HG02870 (cell line): Measurements from ENCODE around the gene ALLC.

Experiments used
- ATAC-seq: cut with Tn5 transposase; IDR thresholded peaks from one replicate; pipeline ENCODE4 v1.9.1; 2021; ENCODE audit warnings: mild to moderate bottlenecking, moderate library complexity; ENCODE audit not compliant: unreplicated experiment

ALLC gene

DNA sequence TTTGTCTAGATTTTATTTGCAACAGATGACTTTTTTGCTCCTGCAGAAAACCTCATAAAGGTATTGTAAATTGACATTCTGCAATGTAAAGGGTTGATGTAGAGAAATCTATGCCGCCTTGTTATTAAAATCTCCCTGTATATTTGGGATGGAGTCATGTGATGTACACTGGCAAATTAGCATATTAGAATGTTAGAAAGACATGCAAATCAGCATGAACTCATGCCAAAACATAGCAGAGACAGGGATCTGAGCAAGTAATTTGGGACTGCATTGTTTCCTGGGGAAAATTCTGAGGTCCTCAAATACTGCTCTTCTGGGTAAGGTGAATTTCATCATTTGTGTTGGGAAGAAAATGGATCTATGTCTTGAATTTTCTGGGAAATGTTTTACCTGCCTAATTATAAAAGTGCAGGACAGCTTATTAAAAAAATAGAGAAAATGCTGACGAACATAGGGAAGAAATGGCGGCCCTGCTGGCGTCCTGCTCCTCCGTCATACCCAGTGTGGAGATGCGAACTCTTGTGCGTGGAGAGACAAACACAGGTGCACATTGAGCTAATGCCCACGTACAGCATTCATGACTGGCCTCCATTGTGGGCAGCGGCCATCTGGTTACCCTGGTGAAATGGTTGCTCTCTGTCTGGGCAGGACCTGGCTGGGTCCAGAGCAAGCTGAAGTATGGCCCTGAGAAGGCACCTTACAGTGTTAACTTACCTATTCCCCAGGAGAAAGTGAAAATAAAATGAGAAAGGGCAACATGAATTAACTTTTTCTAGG is 16.3 kb downstream of the ALLC start:
- ATAC-seq, result no peak

DNA sequence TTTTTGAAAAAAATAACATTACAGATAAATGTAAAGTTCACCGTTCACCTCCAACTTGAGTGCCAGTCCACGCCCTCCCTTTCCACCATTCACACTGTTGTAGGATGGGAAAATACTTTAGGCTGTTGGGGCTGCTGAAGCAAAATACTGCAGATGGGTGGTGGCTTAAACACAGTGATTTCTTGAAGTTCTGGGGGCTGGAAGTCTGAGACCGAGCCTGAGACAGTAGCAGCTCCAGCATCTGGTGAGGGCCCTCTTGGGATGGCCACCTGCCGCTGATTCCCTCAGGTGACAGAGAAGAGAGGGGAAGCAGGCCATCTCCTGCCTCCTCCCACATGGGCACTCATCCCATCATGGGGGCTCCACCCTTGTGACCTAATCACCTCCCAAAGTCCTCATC is 17.7 kb downstream of the ALLC start:
- no peak for ATAC-seq

DNA sequence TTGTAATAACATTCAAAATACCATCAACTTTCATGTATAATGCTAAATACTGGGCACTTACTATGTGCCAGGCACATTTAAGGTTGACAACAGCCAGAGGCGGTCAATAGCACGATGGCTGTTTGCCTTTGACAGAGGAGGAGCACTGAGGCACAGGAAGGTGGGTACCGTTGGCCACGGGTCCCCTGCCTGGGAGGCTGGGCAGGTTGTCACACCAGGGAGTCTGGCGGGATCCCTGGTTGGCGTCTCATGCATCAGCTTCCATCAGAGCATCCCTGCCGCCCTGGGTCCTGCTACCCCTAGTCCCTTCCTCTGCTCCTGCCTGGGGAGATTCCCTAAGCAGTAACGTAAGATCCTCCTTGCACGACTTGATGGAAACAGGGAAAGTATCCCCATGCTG is 19.4 kb downstream of the ALLC start:
- no peak for ATAC-seq

DNA sequence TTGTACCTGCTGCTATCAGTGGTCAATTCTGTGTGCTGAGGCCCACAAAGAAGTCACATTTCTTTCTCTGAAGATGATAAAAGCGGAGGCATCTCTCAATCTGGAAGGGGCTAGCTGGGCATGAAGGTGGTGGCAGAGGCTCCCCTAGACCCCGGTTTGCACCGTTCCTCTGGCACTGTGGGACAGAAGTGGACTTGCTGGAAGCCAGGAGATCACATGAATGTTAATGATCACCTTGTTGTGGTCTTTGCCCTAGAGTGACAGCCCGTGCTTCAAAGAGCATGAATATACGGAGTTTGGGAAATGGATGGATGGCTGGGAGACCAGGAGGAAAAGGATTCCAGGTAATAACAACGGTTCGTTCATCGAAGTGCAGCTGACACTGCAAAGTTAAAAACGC is 20.2 kb downstream of the ALLC start:
- ATAC-seq, result no peak

DNA sequence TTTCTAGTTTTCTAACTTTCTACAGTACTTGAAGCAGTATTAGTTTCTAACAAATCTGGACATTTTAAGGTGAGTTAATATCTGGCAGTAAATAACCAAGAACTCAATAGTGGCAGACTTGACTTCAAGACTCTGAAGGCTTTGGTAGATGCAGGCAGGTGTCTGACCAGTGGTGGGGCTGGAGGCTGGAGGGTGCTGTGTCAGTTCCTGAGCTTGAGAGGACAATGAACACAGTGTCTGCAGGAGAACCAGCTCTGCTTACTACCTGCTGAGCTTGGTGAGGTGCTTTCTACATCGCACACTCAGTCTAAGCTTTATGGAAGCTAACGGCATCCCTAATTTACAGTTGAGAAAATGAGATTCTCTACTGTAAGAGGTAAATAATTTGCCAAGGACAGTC is 21.2 kb downstream of the ALLC start:
- ATAC-seq, result no peak

DNA sequence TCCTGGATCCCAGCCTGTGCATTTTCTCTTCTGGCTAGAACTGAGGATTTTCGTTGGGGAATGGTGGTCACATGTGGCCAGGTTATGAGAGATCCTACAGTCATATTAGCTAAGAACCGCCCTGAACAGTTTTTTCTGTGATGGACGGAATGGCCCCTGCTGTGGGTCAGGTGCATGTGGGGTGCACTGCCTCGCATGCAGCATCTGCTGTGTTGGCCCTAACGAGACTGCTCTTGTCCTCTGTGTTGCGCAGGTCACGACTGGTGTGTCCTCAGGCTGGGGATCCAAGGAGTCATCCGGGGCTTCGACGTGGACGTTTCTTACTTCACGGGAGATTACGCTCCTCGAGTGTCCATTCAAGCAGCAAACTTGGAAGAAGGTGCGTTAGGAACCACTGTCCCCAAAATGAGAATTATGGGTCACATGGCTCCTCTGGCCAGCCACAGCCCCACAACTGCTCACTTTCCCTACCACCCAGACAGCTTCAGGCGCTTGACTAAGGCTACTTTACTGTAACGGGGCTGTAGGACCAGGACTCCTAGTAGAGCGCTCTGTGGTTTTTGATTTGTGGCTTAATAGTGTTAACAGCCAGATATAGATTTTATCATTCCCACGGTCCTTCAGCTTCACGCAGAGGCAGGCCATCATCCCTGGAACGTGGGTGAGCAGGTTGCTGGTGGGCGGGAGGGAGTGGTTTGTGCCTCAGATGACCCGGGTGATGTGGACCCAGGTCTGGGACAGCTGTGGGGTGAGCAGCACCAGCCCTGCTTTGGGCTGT is 21.8 kb downstream of the ALLC start:
- ATAC-seq, result no peak

DNA sequence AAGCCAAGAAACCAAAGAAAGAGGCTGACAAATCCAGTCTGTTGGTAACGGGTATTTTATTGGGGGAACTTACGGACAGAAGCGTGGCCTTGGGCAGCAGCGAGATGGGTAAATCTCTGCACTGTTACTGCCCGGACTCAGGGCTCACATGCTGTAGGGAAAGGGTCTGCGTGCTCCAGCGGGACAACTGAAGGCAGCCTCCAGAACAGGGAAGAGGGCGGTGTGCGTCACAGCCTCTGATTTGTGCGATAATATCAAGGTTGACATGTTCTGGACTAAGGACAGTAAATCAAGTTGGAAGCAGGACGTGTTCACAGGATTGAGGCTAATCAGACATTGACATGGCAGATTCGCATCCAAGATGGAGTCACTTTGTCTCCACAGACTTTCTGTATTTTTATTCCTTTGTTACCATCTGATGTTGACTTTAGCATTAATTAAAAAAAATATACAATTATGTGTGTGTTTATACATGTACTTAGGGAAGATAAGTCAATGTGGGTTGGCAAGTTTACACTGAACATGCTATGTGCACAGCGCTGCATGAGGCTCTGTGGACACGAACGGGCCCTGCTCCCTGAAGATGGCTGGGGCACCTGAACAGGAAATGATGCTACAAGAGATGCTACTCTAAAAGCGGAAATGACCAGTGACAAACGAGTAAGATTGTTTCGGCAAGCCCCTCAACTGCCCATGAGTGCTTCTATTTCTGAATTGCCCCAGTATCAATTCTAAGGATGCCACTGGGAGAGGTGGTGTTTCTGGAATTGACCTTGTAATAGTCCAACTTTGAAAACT is 22.7 kb downstream of the ALLC start:
- ATAC-seq, result no peak

DNA sequence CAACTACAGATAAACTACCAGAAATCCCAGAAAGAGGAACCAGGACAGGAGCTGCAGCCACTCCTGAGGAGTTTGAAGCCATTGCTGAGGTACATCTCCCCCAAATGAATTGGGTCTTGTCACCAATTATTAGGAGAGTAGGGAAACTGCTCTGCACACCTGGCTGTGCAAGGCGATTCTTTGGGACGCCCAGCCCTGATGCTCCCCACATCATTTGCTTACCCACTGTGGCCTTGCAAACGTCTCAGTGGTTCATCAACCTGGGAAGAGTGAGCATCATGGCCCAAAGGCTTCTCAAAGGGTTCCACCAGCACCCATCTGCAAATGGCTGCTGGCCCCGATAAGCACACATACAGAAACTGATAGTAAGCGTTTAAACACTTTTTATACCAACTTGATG is 23.6 kb downstream of the ALLC start:
- ATAC-seq, result no peak

DNA sequence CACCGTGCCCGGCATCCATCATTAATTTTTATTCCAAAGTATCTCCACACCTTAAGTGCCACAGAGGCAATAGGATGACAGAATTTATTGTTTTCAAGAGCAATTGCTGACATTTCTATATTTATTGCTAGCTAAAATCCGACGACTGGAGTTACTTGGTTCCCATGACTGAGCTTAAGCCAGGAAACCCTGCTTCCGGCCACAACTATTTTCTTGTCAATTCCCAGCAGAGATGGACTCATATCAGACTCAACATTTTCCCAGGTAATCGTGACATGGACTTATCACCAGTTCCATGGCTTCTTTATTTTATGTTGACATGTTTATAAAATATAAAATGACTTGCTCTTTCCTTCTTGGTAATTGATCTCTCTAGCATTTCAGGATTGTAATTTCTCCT is 24.8 kb downstream of the ALLC start:
- no peak for ATAC-seq

DNA sequence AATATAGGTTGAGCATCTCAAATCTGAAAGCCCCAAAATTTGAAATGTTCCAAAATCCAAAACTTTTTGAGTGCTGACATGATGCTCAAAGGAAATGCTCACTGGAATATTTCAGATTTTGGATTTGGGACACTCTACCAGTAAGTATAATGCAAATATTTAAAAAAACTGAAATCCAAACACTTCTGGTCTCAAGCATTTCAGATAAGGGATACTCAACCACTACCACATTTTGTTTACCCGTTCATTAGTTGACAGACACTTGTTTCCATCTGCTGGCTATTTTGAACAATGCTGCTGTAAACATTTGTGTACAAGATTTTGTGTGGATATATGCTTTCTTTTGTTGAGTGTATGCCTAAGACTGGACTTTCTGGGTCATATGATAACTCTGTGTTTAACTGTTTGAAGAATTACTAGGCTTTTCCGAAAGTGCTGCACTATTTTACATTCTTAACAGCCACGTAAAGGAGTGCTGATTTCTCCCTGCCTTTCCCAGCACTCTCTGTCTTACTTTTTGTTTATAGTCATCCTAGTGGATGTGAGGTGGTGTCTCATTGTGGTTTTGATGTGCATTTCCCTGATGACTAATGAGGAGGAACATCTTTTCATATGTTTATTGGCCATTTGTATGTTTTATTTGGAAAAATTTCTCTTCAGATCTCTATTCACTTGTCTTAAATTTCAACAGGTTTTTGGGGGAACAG is 25.9 kb downstream of the ALLC start:
- ATAC-seq, result no peak

DNA sequence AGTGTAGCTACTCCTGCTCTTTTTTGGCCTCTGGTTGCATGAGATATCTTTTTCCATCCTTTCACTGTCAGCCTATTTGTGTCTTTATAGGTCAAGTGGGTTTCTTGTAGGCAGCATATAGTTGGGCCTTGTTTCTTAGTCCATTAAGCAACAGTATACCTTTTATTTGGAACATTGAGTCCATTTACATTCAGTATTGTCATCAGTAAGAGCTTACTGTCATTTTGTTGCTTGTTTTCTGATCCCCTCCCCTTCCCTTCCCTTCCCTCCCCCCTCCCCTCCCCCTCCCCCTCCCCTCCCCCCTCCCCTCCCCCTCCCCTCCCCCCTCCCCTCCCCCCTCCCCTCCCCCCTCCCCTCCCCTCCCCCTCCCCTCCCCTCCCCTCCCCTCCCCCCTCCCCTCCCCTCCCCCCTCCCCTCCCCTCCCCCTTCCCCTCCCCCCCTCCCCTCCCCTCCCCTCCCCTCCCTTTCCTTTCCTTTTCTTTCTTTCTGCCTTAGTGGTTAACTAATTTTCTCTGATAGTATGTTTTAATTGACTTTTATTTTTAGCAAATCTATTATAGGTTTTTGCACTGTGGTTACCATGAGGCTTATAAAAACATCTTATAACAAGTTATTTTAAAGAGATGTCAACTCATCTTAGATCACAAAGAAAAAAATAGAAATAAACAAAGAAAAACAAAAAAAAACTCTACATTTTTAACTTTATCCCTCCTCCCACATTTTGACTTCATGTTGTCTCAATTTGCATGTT is 32.2 kb downstream of the ALLC start:
- ATAC-seq, result no peak

DNA sequence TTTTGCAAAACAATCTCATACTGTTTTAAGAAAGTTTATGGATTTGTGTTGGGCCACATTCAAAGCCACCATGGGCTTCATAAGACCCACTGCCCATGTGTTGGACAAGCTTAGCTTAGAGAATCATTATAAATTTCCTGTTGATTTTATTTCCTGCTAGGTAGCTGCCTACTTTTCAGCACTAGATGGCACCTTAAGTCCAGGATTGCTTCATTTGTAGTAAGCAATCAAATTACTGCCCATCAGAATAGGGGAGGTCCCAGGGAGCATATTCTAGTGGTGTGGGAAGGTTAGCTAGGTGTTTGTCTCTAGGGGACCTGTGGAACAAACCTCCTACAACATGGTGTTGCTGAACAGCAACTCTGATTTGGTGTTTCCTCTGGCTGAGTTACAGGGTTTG is 34.4 kb downstream of the ALLC start:
- ATAC-seq, result no peak

DNA sequence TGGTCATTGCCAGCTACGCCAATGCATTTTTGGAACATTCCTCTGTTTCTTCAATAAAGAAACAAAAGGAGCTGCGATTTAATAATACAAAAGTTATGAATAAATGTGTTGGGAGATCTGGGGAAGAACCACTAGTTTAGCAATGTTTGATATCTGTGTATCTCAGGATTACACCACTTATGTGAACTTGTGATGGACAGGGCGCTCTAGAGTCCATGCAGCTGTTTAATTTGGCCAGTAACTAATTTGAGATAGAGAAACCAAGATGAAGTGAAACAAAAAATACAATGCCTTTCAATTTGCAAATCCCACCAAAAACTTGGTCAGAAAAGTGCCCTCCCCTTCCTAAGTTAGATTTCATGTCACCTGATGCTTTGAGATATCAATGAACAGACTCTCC is 38.5 kb downstream of the ALLC start:
- ATAC-seq, result no peak

DNA sequence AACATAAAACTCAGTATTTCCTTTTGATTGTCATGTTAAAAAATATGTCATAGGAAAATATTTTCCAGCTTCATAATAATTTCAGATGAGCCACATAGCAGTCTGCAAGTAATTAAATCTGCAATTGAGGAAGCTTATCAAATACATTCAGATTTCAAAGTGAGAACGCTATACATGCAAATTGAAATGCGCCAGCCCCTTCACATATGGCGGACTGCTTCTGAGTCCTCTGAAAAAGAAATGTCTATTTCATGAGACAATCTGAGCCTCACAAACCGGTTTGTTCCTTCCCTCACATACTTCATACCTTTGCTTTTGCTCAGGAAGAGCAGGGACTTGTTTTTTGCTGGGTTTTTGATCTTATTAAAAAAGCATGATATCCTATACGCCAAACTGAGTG is 43.1 kb downstream of the ALLC start:
- no peak for ATAC-seq

DNA sequence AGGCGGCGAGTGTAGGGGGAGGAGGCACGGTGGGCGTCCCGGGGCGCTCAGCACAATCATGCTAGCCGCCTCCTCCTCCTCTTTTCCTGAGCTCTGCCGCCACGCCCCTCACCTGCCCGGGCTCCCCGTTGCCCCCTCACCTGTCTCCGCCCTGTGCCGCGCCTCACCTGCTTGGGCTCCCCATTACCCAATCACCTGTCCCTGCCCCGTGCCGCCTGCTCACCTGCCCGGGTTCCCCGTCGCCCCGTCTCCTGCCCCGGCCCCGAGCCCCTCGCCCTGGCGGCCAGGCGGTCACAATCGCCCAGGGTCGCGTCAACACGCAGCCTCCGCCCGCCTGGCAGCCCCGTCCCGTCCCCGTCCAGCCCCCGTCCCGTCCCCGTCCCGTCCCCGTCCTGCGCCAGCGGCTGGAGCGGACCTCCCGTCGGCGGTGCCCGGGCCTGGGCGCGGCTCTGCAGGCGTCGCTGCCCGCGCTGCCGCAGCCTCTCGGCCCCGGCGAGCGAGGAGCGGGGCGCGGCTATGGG is 45.3 kb downstream of the ALLC start, which contains the start of gene DCDC2C:
DCDC2C (plus strand) TSS at position 340 of the 521 bp plus-strand sequence; CDS start at position 517, 177 bp downstream.
- ATAC-seq, result no peak

DNA sequence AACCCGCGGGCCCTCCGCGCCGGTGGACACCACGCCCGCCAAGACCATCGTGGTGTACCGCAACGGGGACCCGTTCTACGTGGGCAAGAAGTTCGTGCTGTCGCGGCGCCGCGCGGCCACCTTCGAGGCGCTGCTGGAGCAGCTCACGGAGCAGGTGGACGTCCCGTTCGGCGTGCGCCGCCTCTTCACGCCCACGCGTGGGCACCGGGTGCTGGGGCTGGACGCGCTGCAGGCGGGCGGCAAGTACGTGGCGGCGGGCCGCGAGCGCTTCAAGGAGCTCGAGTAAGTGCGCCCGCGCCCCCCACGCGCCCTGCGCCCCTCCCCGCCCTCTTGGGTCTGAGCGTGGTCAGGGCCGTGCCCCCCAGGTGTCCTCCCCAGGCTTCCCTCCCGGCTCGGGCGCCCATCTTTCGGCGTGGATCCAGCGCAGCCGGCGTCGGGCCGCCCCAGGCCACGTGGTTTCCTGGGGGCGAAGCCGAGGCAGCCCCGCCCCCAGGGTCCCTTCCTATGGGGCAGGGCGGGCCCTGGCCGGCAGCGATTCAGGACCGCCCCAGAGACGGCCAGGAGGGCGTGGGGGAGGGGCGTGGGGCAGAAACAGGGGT is 45.9 kb downstream of the ALLC start:
- ATAC-seq, result no peak

DNA sequence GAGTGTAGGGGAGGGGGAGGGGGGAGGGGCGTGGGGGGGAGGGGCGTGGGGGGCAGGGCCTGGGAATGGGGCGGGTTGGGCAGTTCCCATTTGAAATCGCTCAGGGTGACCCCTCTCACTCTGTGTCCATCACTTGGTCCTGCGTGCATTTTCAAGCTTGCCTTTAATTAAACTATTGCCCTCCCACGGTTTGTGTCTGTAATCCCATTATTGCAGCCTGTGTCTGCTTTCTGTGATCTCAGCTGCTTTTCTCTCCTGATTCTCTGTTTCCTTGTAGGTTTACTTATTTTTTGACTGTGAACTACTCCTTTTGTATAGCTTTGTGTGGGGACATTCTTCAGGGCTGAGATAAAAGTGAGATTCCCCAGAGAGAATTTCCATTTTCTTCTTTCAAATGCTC is 46.7 kb downstream of the ALLC start:
- no peak for ATAC-seq

DNA sequence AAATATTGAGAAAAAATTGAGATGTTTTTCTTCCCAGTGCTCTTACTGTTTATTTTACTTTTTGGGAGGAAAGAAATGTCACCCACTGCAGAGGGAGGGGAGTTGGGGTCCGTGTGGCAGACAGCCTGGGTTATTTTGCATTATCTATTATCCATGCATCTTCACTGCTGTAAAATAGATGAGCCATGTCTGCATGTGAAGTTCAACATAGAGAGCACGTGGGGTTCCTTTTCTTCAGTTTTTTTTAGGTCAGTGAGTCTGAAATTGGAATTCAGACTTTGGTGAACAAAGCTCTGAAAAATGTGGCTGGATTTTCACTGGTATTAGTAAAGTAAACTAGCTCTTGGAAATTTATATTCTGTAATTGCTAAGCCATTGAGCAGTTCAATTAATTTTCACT is 47.8 kb downstream of the ALLC start:
- ATAC-seq, result no peak

DNA sequence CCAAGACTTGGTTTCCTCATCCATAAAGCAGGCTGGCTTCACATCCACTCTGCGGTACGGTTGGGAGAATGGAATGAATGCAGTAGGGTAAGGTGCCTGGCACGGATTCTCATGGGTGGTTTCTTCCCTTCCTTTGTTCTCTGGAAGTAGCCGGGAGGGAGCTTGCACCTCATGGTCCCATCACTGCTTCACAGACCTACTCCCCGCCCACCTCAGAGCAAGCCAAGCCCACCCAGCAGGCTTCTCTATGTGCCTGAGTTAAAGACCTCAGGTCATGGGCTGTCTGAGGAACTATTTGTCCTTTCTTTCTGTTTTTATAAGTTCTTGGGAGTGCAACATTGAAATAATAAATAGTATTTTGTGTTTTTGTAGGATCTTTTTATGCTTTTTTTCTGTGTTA is 48.9 kb downstream of the ALLC start:
- ATAC-seq, result no peak

DNA sequence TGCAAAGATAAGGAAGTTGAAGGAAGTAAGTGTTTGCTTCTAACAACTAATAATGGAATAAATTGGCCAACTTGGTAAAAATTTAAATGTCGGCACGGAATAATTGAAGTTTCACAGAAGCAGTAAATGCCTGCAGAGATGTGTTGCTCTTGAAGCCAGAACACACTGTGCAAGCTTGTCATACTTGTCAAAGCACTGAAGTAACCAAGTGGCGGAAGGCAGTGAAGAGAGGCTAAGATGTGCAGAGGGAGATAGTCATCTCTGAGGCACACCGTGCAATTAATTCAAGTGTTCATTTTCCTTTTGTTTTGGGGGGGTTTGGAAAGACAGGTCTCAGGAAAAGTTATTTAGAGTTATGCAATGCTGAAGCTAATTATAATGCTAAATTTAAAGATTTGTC is 50.6 kb downstream of the ALLC start:
- no peak for ATAC-seq
